SK-N-SH (cell line): ENCODE data around the gene GRIK5. TPM values are rescaled to one million over a fixed set of nuclear protein-coding genes. Genes with fewer than 3 reads are reported as not detected.

ENCODE experiments used
- CTCF ChIA-PET: fragments of 300-600, 350-600 bp; formaldehyde crosslinking; extraction: SDS; loops from one replicate; lab custom pipeline; 2021; lab: Yijun Ruan, JAX
- POLR2A ChIA-PET: fragments of 350-600 bp; sonication (Branson Sonifier 250); formaldehyde crosslinking; extraction: SDS; loops from one replicate; lab custom pipeline; 2020; ENCODE audit warnings: antibody characterized with exemption, inconsistent platforms; lab: Yijun Ruan, JAX
- DNase-seq: peaks from one replicate; pipeline ENCODE4 v3.0.0; 2012
- H2AFZ ChIP-seq: fragments of 200-600 bp; sonication (generic); 2 replicates; pipeline ENCODE4 v1.8.1; 2016; ENCODE audit warnings: antibody characterized with exemption, mild to moderate bottlenecking, low read depth
- H3F3A ChIP-seq: fragments of 200-600 bp; sonication (generic); replicated peaks from 2 replicates; pipeline ENCODE3; 2016; ENCODE audit warnings: antibody characterized with exemption, mild to moderate bottlenecking; ENCODE audit not compliant: insufficient read depth
- H3K27ac ChIP-seq, 2 experiments: fragments of 200-500 bp in 1 of 2; fragments of 200-600 bp in 1 of 2; sonication (Bioruptor generic) in 1 of 2; sonication (generic), shearing (Covaris generic) in 1 of 2; 2 replicates each; pipeline versions ENCODE4 v1.5.1 to v1.6.1; 2014 to 2016; ENCODE audit warnings: low read depth in 2 of 2, inconsistent platforms in 1 of 2, low read length in 1 of 2, mild to moderate bottlenecking in 1 of 2, mixed read lengths in 1 of 2
- H3K27me3 ChIP-seq: fragments of 200-600 bp; sonication (generic), shearing (Covaris generic); 2 replicates; pipeline ENCODE4 v1.6.1; 2016; ENCODE audit warnings: mixed run types; ENCODE audit not compliant: insufficient read depth
- H3K36me3 ChIP-seq, 2 experiments: fragments of 200-500 bp in 1 of 2; fragments of 200-600 bp in 1 of 2; sonication (Bioruptor generic) in 1 of 2; sonication (generic) in 1 of 2; replicated peaks in 1 of 2; 2 replicates each; pipeline versions ENCODE3 to v1.5.1; 2014 to 2016; ENCODE audit warnings: low read length in 1 of 2, mild to moderate bottlenecking in 1 of 2; ENCODE audit not compliant: insufficient read depth in 2 of 2, control insufficient read depth in 1 of 2
- H3K4me1 ChIP-seq, 2 experiments: fragments of 200-500 bp in 1 of 2; fragments of 200-600 bp in 1 of 2; sonication (Bioruptor generic) in 1 of 2; sonication (generic), shearing (Covaris generic) in 1 of 2; 2 replicates each; pipeline versions ENCODE4 v1.5.1 to v1.6.1; 2014 to 2016; ENCODE audit warnings: low read depth in 1 of 2, low read length in 1 of 2, mixed run types in 1 of 2; ENCODE audit not compliant: insufficient read depth in 2 of 2, control insufficient read depth in 1 of 2
- H3K4me2 ChIP-seq: fragments of 200-600 bp; sonication (generic), shearing (Covaris generic); 2 replicates; pipeline ENCODE4 v1.6.1; 2017; ENCODE audit warnings: mixed run types
- H3K4me3 ChIP-seq, 2 experiments: fragments of 200-500 bp in 1 of 2; fragments of 200-600 bp in 1 of 2; sonication (Bioruptor generic) in 1 of 2; sonication (generic), shearing (Covaris generic) in 1 of 2; 2 replicates each; pipeline versions ENCODE4 v1.5.1 to v1.8.1; 2014 to 2016; ENCODE audit warnings: low read depth in 2 of 2, inconsistent platforms in 1 of 2, low read length in 1 of 2, mild to moderate bottlenecking in 1 of 2, mixed read lengths in 1 of 2, moderate library complexity in 1 of 2
- H3K79me2 ChIP-seq: fragments of 200-600 bp; sonication (generic); 2 replicates; pipeline ENCODE4 v1.8.1; 2017; ENCODE audit warnings: mild to moderate bottlenecking; ENCODE audit not compliant: insufficient read depth
- H3K9ac ChIP-seq: fragments of 200-600 bp; sonication (generic); 2 replicates; pipeline ENCODE4 v1.6.1; 2017; ENCODE audit warnings: mixed run types
- H3K9me2 ChIP-seq: fragments of 200-600 bp; sonication (generic); 2 replicates; pipeline ENCODE4 v1.6.1; 2017; ENCODE audit warnings: mixed run types
- H3K9me3 ChIP-seq: fragments of 200-600 bp; sonication (generic); 2 replicates; pipeline ENCODE4 v1.6.1; 2017; ENCODE audit warnings: mixed run types, mild to moderate bottlenecking, moderate library complexity
- H4K20me1 ChIP-seq: fragments of 200-600 bp; sonication (generic); 2 replicates; pipeline ENCODE4 v1.6.1; 2017; ENCODE audit warnings: mild to moderate bottlenecking, mixed run types; ENCODE audit not compliant: insufficient read depth
- ELF1 ChIP-seq: IDR thresholded peaks from 2 replicates; pipeline ENCODE4 v1.4.0; 2012
- FOXJ3 ChIP-seq: sonication (generic); formaldehyde crosslinking; IDR thresholded peaks from 2 replicates; pipeline ENCODE4 v1.5.1; 2020; ENCODE audit warnings: mild to moderate bottlenecking, missing genetic modification reagents
- FOXM1 ChIP-seq: IDR thresholded peaks from 2 replicates; pipeline ENCODE4 v1.4.0; 2012; ENCODE audit warnings: low read depth, mild to moderate bottlenecking
- MEF2A ChIP-seq: IDR thresholded peaks from 2 replicates; pipeline ENCODE4 v1.4.0; 2012; ENCODE audit warnings: low read depth, borderline replicate concordance
- MXI1 ChIP-seq: IDR thresholded peaks from 2 replicates; pipeline ENCODE4 v1.6.1; 2012; ENCODE audit warnings: mild to moderate bottlenecking, low read depth, low read length, improper control_type of control experiment
- NFIC ChIP-seq: IDR thresholded peaks from 2 replicates; pipeline ENCODE4 v1.4.0; 2012; ENCODE audit warnings: borderline replicate concordance
- NRF1 ChIP-seq: IDR thresholded peaks from 2 replicates; pipeline ENCODE4 v1.6.1; 2012; ENCODE audit warnings: low read depth, mild to moderate bottlenecking, low read length
- POLR2AphosphoS5 ChIP-seq: IDR thresholded peaks from 2 replicates; pipeline ENCODE4 v1.6.1; 2012; ENCODE audit warnings: low read depth, low read length
- RCOR1 ChIP-seq: fragments of 150-350 bp; IDR thresholded peaks from 2 replicates; pipeline ENCODE4 v1.6.1; 2017; ENCODE audit warnings: antibody characterized with exemption, low read length
- RFX5 ChIP-seq: IDR thresholded peaks from 2 replicates; pipeline ENCODE4 v1.6.1; 2012; ENCODE audit warnings: mild to moderate bottlenecking, improper control_type of control experiment, low read length
- RXRA ChIP-seq: IDR thresholded peaks from 2 replicates; pipeline ENCODE4 v1.4.0; 2012; ENCODE audit warnings: low read depth, mild to moderate bottlenecking, borderline replicate concordance
- SIN3A ChIP-seq: IDR thresholded peaks from 2 replicates; pipeline ENCODE4 v1.6.1; 2012; ENCODE audit warnings: low read depth, mild to moderate bottlenecking, low read length, moderate library complexity, borderline replicate concordance
- TAF1 ChIP-seq: IDR thresholded peaks from 2 replicates; pipeline ENCODE4 v1.6.1; 2012; ENCODE audit warnings: low read depth, mild to moderate bottlenecking, low read length, moderate library complexity, borderline replicate concordance
- TEAD4 ChIP-seq: IDR thresholded peaks from 2 replicates; pipeline ENCODE4 v1.4.0; 2012; ENCODE audit warnings: mild to moderate bottlenecking, borderline replicate concordance; ENCODE audit not compliant: insufficient read depth
- WGBS: methylation state at CpG from one replicate; pipeline ENCODE4 v1.1.6; 2017; ENCODE audit warnings: low lambda C conversion rate; 5-methylcytosine and 5-hydroxymethylcytosine counted together
- polyA plus RNA-seq, 3 experiments: library from polyadenylated mRNA; depleted of rRNA; stranded (reverse); fragments of >200 nt; gene quantifications; 2 replicates each; pipeline ENCODE4 v1.2.3, GENCODE V29; 2012
- TF ChIP-seq, protein P1 (sequence below): IDR thresholded peaks from 2 replicates; pipeline ENCODE4 v1.6.1; 2012; ENCODE audit warnings: mild to moderate bottlenecking, low read depth, low read length, moderate library complexity
- TF ChIP-seq, protein P2 (sequence below): IDR thresholded peaks from 2 replicates; pipeline ENCODE4 v1.4.0; 2012; ENCODE audit warnings: low read depth, borderline replicate concordance
- TF ChIP-seq, protein P3 (sequence below): IDR thresholded peaks from 2 replicates; pipeline ENCODE4 v1.4.0; 2012; ENCODE audit warnings: low read depth, borderline replicate concordance

The GRIK5 gene
- polyA plus RNA-seq, 1 of the 3 experiments (the other 2 are of a cell fraction) = 2.4 TPM

DNA sequence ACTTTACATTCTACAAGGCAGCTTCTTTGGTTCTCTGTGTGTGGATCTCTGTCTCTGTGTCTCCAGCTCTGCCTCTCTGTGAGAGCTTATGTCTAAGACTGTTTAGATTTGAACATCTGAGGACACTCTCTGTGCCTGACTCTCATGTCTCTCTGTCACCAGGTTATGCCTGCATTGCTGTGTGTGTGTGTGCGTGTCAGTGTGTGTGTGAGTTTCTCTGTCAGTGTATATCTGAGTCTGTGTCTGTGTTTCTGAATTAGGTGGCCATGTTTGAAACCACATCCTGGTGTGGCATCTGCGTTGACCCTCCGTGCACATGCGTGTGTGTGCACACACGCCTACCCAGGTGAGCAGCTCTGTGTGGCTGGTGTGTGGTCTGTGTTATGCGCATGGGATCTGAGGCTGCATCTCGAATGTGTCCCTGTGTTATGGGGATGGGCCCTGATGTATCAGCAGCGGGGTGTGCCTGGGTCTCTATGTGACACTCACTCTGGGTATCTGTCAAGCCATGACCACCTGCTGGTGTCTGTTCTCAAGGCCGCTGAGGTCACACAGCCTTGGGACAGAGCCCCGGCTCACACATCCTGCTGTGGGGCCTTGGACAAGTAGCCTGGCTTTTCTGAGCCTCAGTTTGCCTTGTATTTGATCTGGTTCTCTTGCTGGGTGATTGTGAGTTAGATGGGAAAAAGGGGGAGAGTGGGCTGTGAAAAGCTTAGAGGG is 82.7 kb downstream of the GRIK5 start:
- Histone ChIP-seq H3K4me1 (peaks cover 0 to 7% of the 10 kb centered on the region in 2 experiments; a peak in 1 of 4 replicates), H3K36me3 (no peaks in the 10 kb centered on the region), H2AFZ (no peak overlapping the region), H3K4me2 (no peak overlapping the region), H3K9me2 (no peaks in the 10 kb centered on the region), H3K9ac (no peak overlapping the region), H3K4me3 (no peak overlapping the region), H3K27me3 (no peaks in the 10 kb centered on the region), H3K27ac (no peak overlapping the region), H3K9me3 (no peaks in the 10 kb centered on the region), H3K79me2 (no peaks in the 10 kb centered on the region), H4K20me1 (no peaks in the 10 kb centered on the region), H3F3A (no peaks in the 10 kb centered on the region)
- DNase-seq = no peak
- TF ChIP-seq RXRA = no peak
- no peak for TF ChIP-seq SIN3A
- TF ChIP-seq POLR2AphosphoS5 = no peak
- no peak for TF ChIP-seq FOXJ3 (CRISPR knock-in tag)
- TF ChIP-seq RCOR1 = no peak
- no peak for TF ChIP-seq ELF1
- no peak for TF ChIP-seq MXI1
- no peak for TF ChIP-seq NFIC
- TF ChIP-seq, protein P1, sequence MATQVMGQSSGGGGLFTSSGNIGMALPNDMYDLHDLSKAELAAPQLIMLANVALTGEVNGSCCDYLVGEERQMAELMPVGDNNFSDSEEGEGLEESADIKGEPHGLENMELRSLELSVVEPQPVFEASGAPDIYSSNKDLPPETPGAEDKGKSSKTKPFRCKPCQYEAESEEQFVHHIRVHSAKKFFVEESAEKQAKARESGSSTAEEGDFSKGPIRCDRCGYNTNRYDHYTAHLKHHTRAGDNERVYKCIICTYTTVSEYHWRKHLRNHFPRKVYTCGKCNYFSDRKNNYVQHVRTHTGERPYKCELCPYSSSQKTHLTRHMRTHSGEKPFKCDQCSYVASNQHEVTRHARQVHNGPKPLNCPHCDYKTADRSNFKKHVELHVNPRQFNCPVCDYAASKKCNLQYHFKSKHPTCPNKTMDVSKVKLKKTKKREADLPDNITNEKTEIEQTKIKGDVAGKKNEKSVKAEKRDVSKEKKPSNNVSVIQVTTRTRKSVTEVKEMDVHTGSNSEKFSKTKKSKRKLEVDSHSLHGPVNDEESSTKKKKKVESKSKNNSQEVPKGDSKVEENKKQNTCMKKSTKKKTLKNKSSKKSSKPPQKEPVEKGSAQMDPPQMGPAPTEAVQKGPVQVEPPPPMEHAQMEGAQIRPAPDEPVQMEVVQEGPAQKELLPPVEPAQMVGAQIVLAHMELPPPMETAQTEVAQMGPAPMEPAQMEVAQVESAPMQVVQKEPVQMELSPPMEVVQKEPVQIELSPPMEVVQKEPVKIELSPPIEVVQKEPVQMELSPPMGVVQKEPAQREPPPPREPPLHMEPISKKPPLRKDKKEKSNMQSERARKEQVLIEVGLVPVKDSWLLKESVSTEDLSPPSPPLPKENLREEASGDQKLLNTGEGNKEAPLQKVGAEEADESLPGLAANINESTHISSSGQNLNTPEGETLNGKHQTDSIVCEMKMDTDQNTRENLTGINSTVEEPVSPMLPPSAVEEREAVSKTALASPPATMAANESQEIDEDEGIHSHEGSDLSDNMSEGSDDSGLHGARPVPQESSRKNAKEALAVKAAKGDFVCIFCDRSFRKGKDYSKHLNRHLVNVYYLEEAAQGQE = no peak
- no peak for TF ChIP-seq TAF1
- no peak for TF ChIP-seq RFX5
- no peak for TF ChIP-seq NRF1
- TF ChIP-seq, protein P2, sequence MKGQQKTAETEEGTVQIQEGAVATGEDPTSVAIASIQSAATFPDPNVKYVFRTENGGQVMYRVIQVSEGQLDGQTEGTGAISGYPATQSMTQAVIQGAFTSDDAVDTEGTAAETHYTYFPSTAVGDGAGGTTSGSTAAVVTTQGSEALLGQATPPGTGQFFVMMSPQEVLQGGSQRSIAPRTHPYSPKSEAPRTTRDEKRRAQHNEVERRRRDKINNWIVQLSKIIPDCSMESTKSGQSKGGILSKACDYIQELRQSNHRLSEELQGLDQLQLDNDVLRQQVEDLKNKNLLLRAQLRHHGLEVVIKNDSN = no peak
- no peak for TF ChIP-seq MEF2A
- TF ChIP-seq, protein P3, sequence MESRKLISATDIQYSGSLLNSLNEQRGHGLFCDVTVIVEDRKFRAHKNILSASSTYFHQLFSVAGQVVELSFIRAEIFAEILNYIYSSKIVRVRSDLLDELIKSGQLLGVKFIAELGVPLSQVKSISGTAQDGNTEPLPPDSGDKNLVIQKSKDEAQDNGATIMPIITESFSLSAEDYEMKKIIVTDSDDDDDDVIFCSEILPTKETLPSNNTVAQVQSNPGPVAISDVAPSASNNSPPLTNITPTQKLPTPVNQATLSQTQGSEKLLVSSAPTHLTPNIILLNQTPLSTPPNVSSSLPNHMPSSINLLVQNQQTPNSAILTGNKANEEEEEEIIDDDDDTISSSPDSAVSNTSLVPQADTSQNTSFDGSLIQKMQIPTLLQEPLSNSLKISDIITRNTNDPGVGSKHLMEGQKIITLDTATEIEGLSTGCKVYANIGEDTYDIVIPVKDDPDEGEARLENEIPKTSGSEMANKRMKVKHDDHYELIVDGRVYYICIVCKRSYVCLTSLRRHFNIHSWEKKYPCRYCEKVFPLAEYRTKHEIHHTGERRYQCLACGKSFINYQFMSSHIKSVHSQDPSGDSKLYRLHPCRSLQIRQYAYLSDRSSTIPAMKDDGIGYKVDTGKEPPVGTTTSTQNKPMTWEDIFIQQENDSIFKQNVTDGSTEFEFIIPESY = no peak
- TF ChIP-seq TEAD4 = no peak
- no peak for TF ChIP-seq FOXM1
- WGBS = 74% methylated on average over 10 of the region's 10 CpGs
- CTCF ChIA-PET = no interaction called here
- POLR2A ChIA-PET = no interaction called here
